GM21447 (cell line): Measurements from ENCODE around the gene C1QTNF1.
"Not testable (repeated sequence)": the region's sequence is repeated elsewhere in the genome, so short reads cannot be mapped to it uniquely, and the experiment has no call there.

Source experiments
- ATAC-seq: cut with Tn5 transposase; IDR thresholded peaks from one replicate; pipeline ENCODE4 v1.9.1; 2021; ENCODE audit not compliant: unreplicated experiment

The C1QTNF1 gene

DNA sequence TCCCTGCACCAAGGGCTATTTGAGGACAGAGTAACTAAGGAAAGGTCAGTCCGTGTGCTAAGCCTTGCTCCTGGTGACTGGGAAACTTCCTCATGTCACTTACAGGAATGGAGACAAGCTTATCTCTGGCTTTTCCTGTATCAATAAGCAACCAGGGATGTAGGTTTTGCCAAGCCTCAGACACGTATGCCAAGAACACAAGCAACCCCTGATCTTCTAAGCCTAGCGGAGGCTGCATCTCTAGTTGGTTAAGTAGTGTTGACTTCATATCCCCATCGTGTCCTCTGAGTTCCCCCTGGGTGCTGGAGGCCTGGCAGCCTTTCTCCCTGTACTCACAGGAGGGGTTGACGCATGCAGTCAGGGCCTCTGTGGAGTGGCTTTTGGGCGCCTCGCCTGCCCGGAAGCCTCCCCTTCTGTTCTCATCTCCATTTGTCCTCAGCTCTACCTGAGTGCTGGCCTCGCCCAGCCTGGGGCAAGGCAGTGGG, 1.4 kb upstream of the C1QTNF1 start:
- ATAC-seq, result no peak

DNA sequence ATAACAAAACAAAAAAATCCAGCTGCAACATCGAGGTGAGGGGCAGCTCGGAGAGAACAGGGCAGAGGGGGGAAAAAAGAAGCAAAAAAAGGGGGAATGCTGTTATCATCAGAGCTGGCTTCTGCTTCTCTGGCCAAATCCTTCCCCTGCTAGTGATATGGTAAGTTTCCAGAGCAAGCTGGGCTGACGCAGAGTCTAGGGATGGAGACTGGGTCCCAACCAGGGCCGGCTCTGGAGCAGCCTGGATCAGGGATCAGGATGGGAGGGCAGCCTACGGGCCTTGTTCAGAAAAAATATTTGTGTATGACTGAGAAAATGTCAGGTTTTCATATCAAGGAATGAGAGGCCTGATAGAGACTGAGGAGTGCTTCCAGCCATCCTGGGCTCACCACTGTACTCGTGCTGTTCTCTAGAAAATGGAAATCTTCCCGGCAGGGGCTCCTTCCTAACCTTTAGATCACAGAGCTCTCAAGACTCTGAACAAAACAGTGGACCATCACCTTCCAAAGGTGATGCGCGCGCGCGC, 726 bp upstream of the C1QTNF1 start:
- no peak for ATAC-seq

DNA sequence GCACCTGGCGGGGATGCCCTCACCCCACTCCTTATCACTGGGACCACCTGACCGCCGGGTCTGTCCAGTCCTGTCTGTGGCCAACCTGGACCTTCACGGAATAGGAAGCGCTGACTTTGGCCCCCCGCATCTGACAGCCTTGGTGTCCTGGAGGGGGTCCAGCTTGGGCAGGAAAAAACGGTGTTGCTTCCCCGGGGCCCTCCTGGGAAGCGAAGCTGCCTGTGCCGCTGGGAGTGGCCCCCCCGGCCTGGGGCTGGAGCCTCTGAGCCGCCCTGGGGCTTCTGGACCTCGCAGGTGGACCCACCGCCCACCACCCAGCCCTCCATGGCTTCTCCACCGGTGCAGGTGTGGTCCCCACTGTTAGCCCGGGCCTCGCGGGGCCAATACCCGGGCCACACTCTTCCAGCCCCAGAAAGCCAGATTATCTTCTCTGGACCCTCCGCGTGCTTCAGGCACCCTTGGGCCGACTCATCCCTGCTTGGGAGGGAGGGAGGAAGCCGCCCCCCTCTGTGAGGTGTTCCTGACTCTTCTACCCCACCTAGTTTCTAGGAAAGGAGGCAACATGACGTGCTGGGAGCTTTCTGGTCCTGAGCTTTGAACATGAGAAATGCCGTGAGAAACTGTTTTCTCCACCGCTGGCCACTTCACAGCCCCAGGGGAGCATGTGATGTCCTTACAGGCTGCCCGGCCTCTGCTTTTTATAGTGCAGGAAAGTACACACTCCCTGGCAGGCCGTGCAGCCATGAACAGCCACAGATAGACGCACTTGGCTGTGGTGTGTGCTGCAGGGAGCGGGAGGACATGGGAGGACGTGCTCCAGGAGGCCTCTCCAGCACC, 1.1 kb downstream of the C1QTNF1 start:
- ATAC-seq, result no peak

- ATAC-seq, result no peak
Measured at GRCh38 chr17:79026376-79027273, 2.7 kb downstream of the C1QTNF1 start.

DNA sequence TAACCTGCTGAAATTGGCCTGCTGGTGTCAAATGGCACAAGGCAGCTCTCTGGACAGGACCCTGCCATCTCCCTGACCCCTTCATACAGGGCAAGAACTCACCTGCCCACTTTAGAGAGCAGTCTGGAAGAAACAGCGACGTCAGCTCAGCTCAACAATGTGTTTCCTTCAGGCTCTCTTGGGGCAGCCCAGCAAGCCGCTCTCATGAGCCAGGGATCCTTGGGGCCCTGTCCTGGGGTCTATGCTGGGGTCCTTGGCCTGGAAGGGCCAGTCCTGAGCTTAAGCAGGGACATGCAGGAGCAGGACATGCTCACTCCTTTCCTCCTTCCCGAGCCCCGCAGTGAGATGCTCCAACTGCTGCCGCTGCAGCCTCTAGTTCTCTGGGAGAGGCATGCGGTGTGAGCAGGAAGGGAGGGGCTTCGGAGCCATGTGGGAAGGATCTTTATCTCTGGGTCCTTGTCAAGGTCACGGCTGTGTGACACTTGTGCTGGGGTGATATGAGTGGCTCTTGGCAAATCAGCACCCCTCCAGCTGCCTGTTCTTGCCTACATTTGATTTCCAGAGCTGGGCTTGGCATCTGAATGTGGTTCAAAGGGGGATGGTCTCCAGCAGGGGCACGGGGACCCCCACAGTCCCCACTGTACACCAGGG, 3.4 kb downstream of the C1QTNF1 start:
- ATAC-seq, result no peak

DNA sequence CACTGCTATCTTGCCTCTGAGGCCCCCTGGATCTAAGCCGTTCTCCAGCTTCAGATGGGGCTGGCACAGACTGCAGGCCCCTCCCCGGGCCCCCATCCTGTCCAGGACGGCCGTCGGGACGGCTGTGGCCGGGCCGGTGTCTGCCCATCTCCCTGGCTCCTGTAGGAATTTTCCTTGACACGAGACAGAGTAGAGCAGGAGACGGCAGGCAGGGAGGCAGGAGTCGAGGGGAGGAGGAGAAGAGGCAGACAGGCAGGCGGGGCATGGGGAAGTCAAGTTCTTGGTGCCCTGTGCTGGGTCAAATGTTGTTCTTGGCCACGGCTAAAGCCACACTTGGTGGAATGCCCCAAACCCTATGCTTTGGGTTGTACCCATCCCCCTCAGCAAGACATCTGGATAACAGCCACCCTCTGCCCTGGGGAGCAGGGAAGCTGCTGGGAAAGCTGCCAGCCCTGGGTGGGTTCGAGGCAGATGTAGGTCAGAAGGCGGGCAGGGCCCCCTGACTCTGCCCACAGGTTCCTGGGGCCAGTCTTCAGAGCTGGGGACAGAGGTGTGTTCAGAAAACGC, 4.0 kb downstream of the C1QTNF1 start:
- no peak for ATAC-seq

DNA sequence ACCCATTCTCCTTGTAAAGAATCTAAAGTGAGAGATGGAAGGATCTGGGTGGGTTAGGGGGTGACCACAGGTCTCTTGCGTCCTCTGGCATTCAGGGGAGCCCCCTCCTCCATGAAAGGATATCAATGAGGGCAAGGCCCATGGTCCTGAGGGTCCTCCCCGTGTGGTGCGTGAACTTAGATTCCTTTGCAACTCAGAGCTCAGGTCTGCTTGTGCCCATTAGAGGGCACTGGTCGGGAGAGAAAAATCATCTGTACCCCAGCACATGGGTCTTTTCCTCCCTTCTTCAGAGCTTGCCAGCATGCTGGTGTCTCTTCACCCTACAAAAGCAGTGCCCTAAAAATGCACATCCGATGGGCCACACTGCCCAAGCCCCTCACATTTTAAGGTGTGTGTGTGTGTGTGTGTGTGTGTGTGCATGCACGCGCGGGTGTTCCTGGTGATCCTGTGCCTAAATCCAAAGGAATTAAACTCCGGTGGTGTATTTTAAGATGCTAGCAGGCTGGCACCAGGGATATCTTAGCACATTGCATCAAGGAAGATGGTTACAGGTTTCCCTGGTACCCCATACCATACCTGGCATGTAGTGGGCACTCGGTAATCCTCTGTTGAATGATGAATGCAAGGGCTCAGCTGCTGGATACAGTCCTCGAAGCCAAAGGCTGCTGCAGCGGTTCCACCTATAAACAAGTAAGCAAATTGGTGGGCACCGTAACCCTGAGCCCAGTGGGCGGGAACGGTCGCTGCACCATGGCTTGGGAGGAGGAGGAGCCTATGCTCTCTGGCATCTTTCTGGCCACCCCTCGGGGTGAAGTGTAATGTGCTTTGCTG, 4.7 kb downstream of the C1QTNF1 start:
- no peak for ATAC-seq

- no peak for ATAC-seq
Measured at GRCh38 chr17:79029327-79030009, 5.5 kb downstream of the C1QTNF1 start.

GRCh38 chr17:79030636-79031035, 6.7 kb downstream of the C1QTNF1 start:
- not testable (repeated sequence) for ATAC-seq

DNA sequence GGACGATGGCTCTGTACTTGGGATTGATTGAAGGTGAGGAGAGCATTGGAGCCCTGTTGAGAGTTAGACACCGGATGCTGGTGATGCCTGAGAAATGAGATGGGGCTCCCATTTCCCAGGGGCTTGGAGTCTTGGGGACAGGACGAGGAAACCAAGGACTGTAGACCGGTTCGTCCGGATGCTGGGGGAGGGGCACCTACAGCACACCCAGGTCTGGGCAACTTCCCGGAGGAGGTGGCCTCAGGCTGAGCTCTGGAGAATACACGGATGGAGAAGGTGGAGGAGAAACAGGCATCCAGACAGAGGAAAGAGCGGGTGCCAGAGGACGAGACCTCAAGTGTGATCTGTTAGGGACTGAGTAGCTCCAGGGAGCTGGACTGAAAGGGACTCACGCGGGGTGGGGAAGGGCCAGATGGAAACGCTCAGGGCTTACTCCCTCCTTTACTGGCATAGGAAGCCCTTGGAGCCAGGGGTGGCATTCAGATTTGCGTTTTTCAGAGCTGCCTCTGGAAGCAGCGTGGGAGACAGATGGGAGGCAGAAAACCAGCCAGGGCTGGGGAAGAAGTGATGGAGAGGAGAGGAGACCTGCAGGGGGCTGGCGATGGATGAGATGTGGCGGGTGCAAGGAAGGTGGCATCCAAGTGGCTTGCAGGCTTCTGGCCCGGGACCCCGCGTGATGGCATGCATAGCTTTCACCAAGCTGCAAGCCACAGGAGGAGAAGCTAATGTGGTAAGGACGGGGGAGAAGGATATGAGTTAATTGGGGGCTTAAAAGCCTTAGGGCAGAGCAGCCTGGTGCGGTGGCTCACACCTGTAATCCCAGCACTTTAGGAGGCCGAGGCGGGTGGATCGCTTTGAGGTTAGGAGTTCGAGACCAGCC, 8.3 kb downstream of the C1QTNF1 start:
- no peak for ATAC-seq

GRCh38 chr17:79033046-79033616, 9.2 kb downstream of the C1QTNF1 start:
- no peak for ATAC-seq

DNA sequence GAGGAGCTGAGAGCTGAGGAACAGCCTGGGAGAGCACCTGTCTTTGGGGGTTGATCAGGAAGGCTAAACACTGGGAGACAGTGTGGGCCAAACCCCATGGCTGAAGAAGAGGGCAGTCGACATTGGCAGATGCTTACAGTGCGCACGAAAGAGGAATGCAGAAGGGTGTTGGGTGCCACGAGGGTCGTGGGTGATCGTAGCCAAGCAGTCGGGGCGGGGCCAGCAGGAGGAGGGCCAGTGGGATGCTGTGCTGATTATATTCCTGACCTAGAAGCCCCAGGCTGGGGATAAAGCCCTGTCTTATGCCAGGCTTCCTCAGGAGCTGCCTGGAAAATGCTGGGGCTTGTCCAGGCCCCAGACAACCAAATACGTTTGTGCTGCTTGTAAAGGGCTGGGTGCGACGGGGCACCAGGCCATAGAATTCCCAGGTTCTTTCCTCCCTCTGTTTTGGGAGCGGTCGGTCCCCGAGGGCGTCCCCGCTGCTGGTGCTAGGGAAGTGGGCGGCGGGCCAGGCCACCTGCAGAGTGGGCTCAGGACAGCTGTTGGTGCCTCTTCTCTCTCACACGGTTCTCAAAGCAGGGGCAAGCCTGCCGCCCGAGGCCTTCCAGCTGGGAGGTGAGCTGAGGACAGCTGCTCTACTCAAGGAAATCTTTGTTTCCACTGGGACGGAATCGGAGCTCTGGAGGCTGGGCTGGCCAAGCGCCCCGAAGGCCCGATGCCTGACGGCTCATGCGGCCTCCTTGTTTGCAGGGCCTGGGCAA, 10.0 kb downstream of the C1QTNF1 start:
- no peak for ATAC-seq

DNA sequence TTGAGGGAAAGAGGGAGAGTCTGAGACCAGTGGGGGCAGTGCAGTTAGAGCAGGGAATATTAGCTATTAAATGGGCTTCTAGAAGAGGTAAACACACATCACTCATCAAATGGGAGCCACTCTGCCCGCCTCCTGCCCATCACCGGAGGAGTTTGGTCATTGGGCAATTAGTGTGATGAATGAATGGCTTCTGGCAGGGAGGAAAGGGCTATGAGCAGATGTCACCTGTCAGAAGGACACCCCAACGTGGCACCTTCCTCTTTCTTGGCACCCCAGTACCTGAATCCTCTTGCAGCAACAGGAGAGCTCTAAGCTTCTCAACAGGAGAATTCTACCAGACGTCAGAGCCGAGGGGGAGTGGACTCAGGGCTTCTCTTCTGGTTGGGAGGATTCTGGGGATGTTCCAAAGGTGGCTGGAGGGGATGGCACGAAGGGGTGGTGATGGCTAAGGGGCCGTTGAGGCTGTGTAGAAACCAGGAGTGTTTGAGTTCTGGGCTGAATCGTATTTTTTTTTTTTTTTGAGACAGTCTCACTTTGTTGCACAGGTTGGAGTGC, 11.0 kb downstream of the C1QTNF1 start:
- ATAC-seq, result no peak

- no peak for ATAC-seq
Measured at GRCh38 chr17:79035686-79036085, 11.7 kb downstream of the C1QTNF1 start.

- ATAC-seq, result no peak
Measured at GRCh38 chr17:79036181-79036580, 12.2 kb downstream of the C1QTNF1 start.

GRCh38 chr17:79036596-79036995, 12.6 kb downstream of the C1QTNF1 start:
- ATAC-seq, result no peak

DNA sequence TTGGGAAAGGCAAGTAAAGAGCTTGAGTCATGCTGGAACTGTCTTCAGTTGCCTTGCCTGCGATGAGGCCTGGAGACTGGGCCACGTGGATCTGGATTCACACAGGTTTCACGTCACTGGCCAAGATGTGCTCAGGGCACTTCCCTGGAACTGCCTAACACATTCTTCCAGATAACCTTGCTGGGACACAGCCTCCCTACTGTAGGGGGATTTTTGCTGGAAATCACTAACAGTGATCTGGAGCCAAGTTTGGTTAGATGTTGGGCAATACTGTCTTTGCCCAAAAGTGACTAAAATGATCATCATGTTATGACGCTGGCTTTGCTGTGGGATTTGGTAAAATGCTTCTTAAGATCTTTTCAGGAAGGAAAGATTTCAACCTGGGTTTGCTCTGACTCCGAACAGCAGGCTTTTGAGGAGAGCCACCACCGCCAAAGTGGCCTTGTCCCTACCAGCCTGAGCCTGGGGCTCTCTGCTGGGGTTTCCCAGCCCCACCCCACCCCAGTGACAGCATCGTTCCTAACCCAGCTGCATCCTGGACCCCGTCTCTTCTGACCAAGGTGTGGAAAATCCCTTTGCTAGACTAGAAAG, 14.7 kb downstream of the C1QTNF1 start:
- ATAC-seq, result no peak
